Thoracic aorta (tissue), 2 donors: ENCODE results near the gene PRTN3. TPM values are rescaled to one million over a fixed set of nuclear protein-coding genes. Genes with fewer than 3 reads are reported as not detected.
"Not testable (repeated sequence)": the region's sequence is repeated elsewhere in the genome, so short reads cannot be mapped to it uniquely, and the experiment has no call there.

Experiments used
- ATAC-seq: fragments of 150-250 bp; one replicate; pipeline ENCODE4 v1.8.0; 2017; ENCODE audit warnings: low read depth; ENCODE audit not compliant: insufficient number of reproducible peaks, low FRiP score
- DNase-seq: peaks from one replicate; pipeline ENCODE4 v3.0.0-alpha.2; 2020; ENCODE audit warnings: low spot score
- H3K27ac ChIP-seq, 2 donors: fragments of 200-600 bp; sonication (generic); 1 replicate in 1 of 2; 2 replicates in 1 of 2; pipeline ENCODE4 v1.5.1; 2016; ENCODE audit warnings: mild to moderate bottlenecking in 2 of 2, moderate library complexity in 2 of 2
- H3K27me3 ChIP-seq: fragments of 200-600 bp; sonication (generic); replicated peaks from 2 replicates; pipeline ENCODE4 v1.6.0; 2016; ENCODE audit warnings: mild to moderate bottlenecking; ENCODE audit not compliant: insufficient read depth
- H3K36me3 ChIP-seq: fragments of 200-600 bp; sonication (generic); one replicate; pipeline ENCODE4 v1.5.1; 2016
- H3K4me1 ChIP-seq, 2 donors: fragments of 200-600 bp; sonication (generic); 1 replicate in 1 of 2; 2 replicates in 1 of 2; pipeline versions ENCODE4 v1.5.1 to v1.6.0; 2016; ENCODE audit warnings: low read depth in 2 of 2, mild to moderate bottlenecking in 1 of 2; ENCODE audit not compliant: control insufficient read depth in 1 of 2
- H3K4me3 ChIP-seq: fragments of 200-600 bp; sonication (generic); 2 replicates; pipeline ENCODE4 v1.5.1; 2016; ENCODE audit warnings: mild to moderate bottlenecking
- H3K9me3 ChIP-seq: fragments of 200-600 bp; sonication (generic); 2 replicates; pipeline ENCODE4 v1.5.1; 2016
- CTCF ChIP-seq: fragments of 200-600 bp; sonication (generic); IDR thresholded peaks from one replicate; pipeline ENCODE4 v1.5.1; 2019; ENCODE audit warnings: antibody characterized with exemption
- total RNA-seq, 2 donors: library from RNA; depleted of rRNA; stranded (reverse); fragments of >200 nt; gene quantifications; one replicate each; pipeline versions ENCODE4 v1.1.0 to v1.2.3, GENCODE V29; 2016

Gene PRTN3
- total RNA-seq, 2 donors from 2014 or later: not detected

- Histone ChIP-seq H3K9me3 (no peaks in the 10 kb centered on the region), H3K27ac (no peak overlapping the region), H3K4me1 (peaks cover 5 to 17% of the 10 kb centered on the region in 2 donors), H3K4me3 (no peak overlapping the region), H3K27me3 (peaks cover 7% of the 10 kb centered on the region), H3K36me3 (no peaks in the 10 kb centered on the region)
- no peak for DNase-seq
- ATAC-seq: no peak
- no peak for TF ChIP-seq CTCF
Observed at GRCh38 chr19:845707-846521, 5.1 kb downstream of the PRTN3 start.

- no peak overlapping the region for H3K27ac ChIP-seq
- H3K4me3 ChIP-seq: no peak overlapping the region
- peaks cover 7% of the 10 kb centered on the region for H3K27me3 ChIP-seq
- no peaks in the 10 kb centered on the region for H3K9me3 ChIP-seq
- TF ChIP-seq CTCF: no peak
- ATAC-seq: no peak
- H3K36me3 ChIP-seq: no peaks in the 10 kb centered on the region
- no peak for DNase-seq
- peaks cover 1 to 15% of the 10 kb centered on the region in 2 donors for H3K4me1 ChIP-seq
Observed at GRCh38 chr19:848386-848921, 7.7 kb downstream of the PRTN3 start.

- H3K9me3 ChIP-seq, ATAC-seq, H3K4me3 ChIP-seq, H3K27me3 ChIP-seq, H3K27ac ChIP-seq, H3K36me3 ChIP-seq, DNase-seq: not testable (repeated sequence)
- H3K4me1 ChIP-seq: peaks cover 0 to 11% of the 10 kb centered on the region in 2 donors
Observed at GRCh38 chr19:849195-849594, 8.4 kb downstream of the PRTN3 start.

- ATAC-seq: peak; percentile 62
- TF ChIP-seq CTCF: no peak
- Histone ChIP-seq H3K27me3 (peaks cover 7% of the 10 kb centered on the region), H3K4me3 (peak overlapping the region; percentile 48), H3K4me1 (peaks cover 0 to 11% of the 10 kb centered on the region in 2 donors), H3K9me3 (no peaks in the 10 kb centered on the region), H3K36me3 (no peaks in the 10 kb centered on the region), H3K27ac (peak overlapping the region; percentile 19 to 28)
- peak; percentile 61 for DNase-seq
Observed at GRCh38 chr19:850221-850978, 9.6 kb downstream of the PRTN3 start.

- peaks cover 0 to 11% of the 10 kb centered on the region in 2 donors for H3K4me1 ChIP-seq
Observed at GRCh38 chr19:850979-851335, 10.2 kb downstream of the PRTN3 start.

More at GRCh38 chr19:850979-851335, 10.2 kb downstream of the PRTN3 start:
- no peak for TF ChIP-seq CTCF
- Histone ChIP-seq H3K4me3 (peak overlapping the region; percentile 48), H3K27ac (peak overlapping the region; percentile 19 to 28), H3K9me3 (no peaks in the 10 kb centered on the region), H3K27me3 (peaks cover 5% of the 10 kb centered on the region), H3K36me3 (no peaks in the 10 kb centered on the region)
- no peak for ATAC-seq
- no peak for DNase-seq
